ENCODE measurements around the gene ADAMTS17. TPM values are rescaled to one million over a fixed set of nuclear protein-coding genes. Genes with fewer than 3 reads are reported as not detected.

ADAMTS17 gene
- total and polyA plus RNA-seq, 9 of the 15 experiments (the other 6 are each of a cell fraction or from before 2014, with no cell fraction given), result 0.01 to 0.14 (median 0.07) TPM; not detected in 6

- TF ChIP-seq ZFP30 (CRISPR knock-in tag; IDR thresholded peaks at IDR 0.05; ENCODE audit: borderline replicate concordance) (no peak), KLF13 (tag; IDR thresholded peaks at IDR 0.05; ENCODE audit: borderline replicate concordance, low read depth) (no peak), HNRNPH1 (optimal IDR thresholded peaks at IDR 0.05; ENCODE audit: low read depth, low read length) (no peak)
Observed at GRCh38 chr15:100022391-100022790, 319.4 kb downstream of the ADAMTS17 start (continued).

DNA sequence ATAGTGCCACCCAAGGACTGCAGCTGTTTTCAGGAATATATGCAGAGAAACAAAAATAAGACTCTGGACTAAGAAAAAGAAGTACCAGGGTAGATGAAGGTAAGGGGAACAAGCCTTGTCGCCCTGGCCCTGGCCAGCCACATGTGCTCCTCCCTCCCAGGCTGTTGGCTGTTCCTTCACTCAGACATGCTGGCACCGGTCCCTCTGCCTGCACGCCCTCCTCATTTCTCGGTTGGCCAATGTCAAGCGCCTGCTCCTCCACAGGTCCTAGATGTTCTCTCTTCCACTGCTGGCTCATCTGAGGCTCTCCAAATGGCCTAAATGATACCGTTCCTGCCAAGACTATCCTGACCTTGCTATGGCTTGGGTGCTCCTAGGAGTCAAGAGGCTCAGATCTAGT, 320.1 kb downstream of the ADAMTS17 start:
- POLR2A ChIA-PET, result no interaction called here

More for the DNA sequence above, 320.1 kb downstream of the ADAMTS17 start:
- H3K27ac ChIP-seq (ENCODE audit: extremely low read depth, low read depth, low read length), result no peak overlapping the region
- no peaks in the 10 kb centered on the region for H3K36me3 ChIP-seq (ENCODE audit: control insufficient read depth, insufficient read depth, low read length)
- no peak overlapping the region for H3K9ac ChIP-seq (ENCODE audit: insufficient read depth in 1 of 2, low read depth in 2 of 2, low read length in 2 of 2)
- in situ Hi-C loops (cut with MboI), result no loop called here
- intact Hi-C loops (cut with micrococcal nuclease), result no loop called here
- CTCF ChIA-PET (ENCODE audit: low intra/inter-chr PET ratio), result no interaction called here
- H2AFZ ChIP-seq (ENCODE audit: low read depth, low read length), result no peak overlapping the region
- no TSS peak for BruUV-seq (replicated peaks)
- no peaks in the 10 kb centered on the region for H3K79me2 ChIP-seq (ENCODE audit: control insufficient read depth, insufficient read depth, low read length)
- H3K9me3 ChIP-seq (replicated peaks; ENCODE audit: control insufficient read depth, insufficient read depth, low read depth, low read length), result no peaks in the 10 kb centered on the region
- no peaks in the 10 kb centered on the region; a peak in 1 of 5 replicates for H3K27me3 ChIP-seq (ENCODE audit: control insufficient read depth in 2 of 2, insufficient read depth in 2 of 2, low read length in 2 of 2)
- 3% methylated on average over 5 of the region's 6 CpGs for WGBS (ENCODE audit: insufficient coverage, low coverage, missing lambda C conversion rate)
- FAIRE-seq (no peak), DNase-seq (ENCODE audit: extremely low read depth in 1 of 4, low spot score in 3 of 4) (no peak), ATAC-seq (no peak)
- no peaks in the 10 kb centered on the region for H3K9me1 ChIP-seq (ENCODE audit: control insufficient read depth, insufficient read depth, low read length)
- H3K4me2 ChIP-seq (ENCODE audit: insufficient read depth, low read length), result no peak overlapping the region
- no peaks in the 10 kb centered on the region for H3K4me1 ChIP-seq (replicated peaks in 1 of 2; ENCODE audit: control insufficient read depth in 2 of 2, insufficient read depth in 2 of 2, low read length in 2 of 2)
- no peaks in the 10 kb centered on the region; the same call in 1 of the 2 replicates for H4K20me1 ChIP-seq (replicated peaks; ENCODE audit: control insufficient read depth, insufficient read depth, low read length)
- TF ChIP-seq SMC3 (conservative IDR thresholded peaks at IDR 0.05; ENCODE audit: insufficient read depth, low read depth, low read length), result no peak
- no peak for TF ChIP-seq ZNF134 (CRISPR knock-in tag; conservative IDR thresholded peaks at IDR 0.05)
- TF ChIP-seq HLTF (IDR thresholded peaks at IDR 0.05), result no peak
- no peak for TF ChIP-seq ELF1 (tag; IDR thresholded peaks at IDR 0.05)
- no peak for TF ChIP-seq PURB (CRISPR knock-in tag; IDR thresholded peaks at IDR 0.05; ENCODE audit: low read depth)
- TF ChIP-seq LARP7 (IDR thresholded peaks at IDR 0.05), result no peak
- no peak for TF ChIP-seq CREBBP (IDR thresholded peaks at IDR 0.05; ENCODE audit: low read depth, low read length)
- no peak for TF ChIP-seq GTF2B (IDR thresholded peaks at IDR 0.05; ENCODE audit: extremely low read depth, insufficient read length)
- no peak for TF ChIP-seq MXD1 (CRISPR knock-in tag; IDR thresholded peaks at IDR 0.05; ENCODE audit: borderline replicate concordance, poor library complexity, severe bottlenecking)
- no peak for TF ChIP-seq SP2 (IDR thresholded peaks at IDR 0.05; ENCODE audit: extremely low read depth, low read depth, low read length, poor library complexity, severe bottlenecking)
- no peak for TF ChIP-seq SMAD3 (CRISPR knock-in tag; conservative IDR thresholded peaks at IDR 0.05)
- no peak for TF ChIP-seq KDM4B (IDR thresholded peaks at IDR 0.05; ENCODE audit: borderline replicate concordance in 2 of 2, low read depth in 1 of 2)
- no peak for TF ChIP-seq FOXJ2 (tag; IDR thresholded peaks at IDR 0.05)
- no peak overlapping the region for H3K4me3 ChIP-seq
